Bone marrow (tissue), 2 donors: ENCODE measurements around the gene POU4F3.
"Not testable (repeated sequence)": the region's sequence is repeated elsewhere in the genome, so short reads cannot be mapped to it uniquely, and the experiment has no call there.

Experiments
- DNase-seq, 2 donors: peaks; one replicate each; lab custom pipeline; 2025; lab: John Stamatoyannopoulos, UW

The POU4F3 gene

GRCh38 chr5:146338774-146339714 lies at the start of gene POU4F3:
POU4F3 (plus strand) TSS chr5:146338839; CDS start chr5:146339113, 274 bp downstream.
- DNase-seq, result no peak

GRCh38 chr5:146290318-146290717 lies 48.3 kb upstream of the POU4F3 start:
- no peak for DNase-seq

- peak in 1 of 2 donors; percentile 14 for DNase-seq
Observed at GRCh38 chr5:146291421-146292074, 47.1 kb upstream of the POU4F3 start.

- no peak for DNase-seq
Observed at GRCh38 chr5:146296245-146296644, 42.4 kb upstream of the POU4F3 start.

- DNase-seq, result not testable (repeated sequence)
Observed at GRCh38 chr5:146298920-146299319, 39.7 kb upstream of the POU4F3 start.

GRCh38 chr5:146301626-146302025 lies 37.0 kb upstream of the POU4F3 start:
- no peak for DNase-seq

- no peak for DNase-seq
Observed at GRCh38 chr5:146302406-146302805, 36.2 kb upstream of the POU4F3 start.

- DNase-seq, result no peak
Observed at GRCh38 chr5:146306838-146307237, 31.8 kb upstream of the POU4F3 start.

- no peak for DNase-seq
Observed at GRCh38 chr5:146307796-146308195, 30.8 kb upstream of the POU4F3 start.

GRCh38 chr5:146310540-146310939 lies 28.1 kb upstream of the POU4F3 start:
- DNase-seq, result no peak

- no peak for DNase-seq
Observed at GRCh38 chr5:146311278-146311677, 27.4 kb upstream of the POU4F3 start.

- DNase-seq, result peak in 1 of 2 donors; percentile 1
Observed at GRCh38 chr5:146313027-146313426, 25.6 kb upstream of the POU4F3 start.

GRCh38 chr5:146321571-146321970 lies 17.1 kb upstream of the POU4F3 start:
- DNase-seq, result no peak

GRCh38 chr5:146327257-146327870 lies 11.3 kb upstream of the POU4F3 start:
- no peak for DNase-seq

GRCh38 chr5:146327989-146328388 lies 10.7 kb upstream of the POU4F3 start:
- DNase-seq, result no peak

GRCh38 chr5:146329697-146330096 lies 8.9 kb upstream of the POU4F3 start:
- DNase-seq, result no peak

- no peak for DNase-seq
Observed at GRCh38 chr5:146331423-146331822, 7.2 kb upstream of the POU4F3 start.

- no peak for DNase-seq
Observed at GRCh38 chr5:146334074-146334533, 4.5 kb upstream of the POU4F3 start.

- no peak for DNase-seq
Observed at GRCh38 chr5:146336197-146336596, 2.4 kb upstream of the POU4F3 start.

- no peak for DNase-seq
Observed at GRCh38 chr5:146337264-146337904, 1.3 kb upstream of the POU4F3 start.

GRCh38 chr5:146337928-146338327 lies 711 bp upstream of the POU4F3 start:
- DNase-seq, result no peak

- no peak for DNase-seq
Observed at GRCh38 chr5:146339715-146340259, 1.1 kb downstream of the POU4F3 start.
